Smooth muscle cell (in vitro differentiated cells): ENCODE results near the gene B4GALT6. TPM values are rescaled to one million over a fixed set of nuclear protein-coding genes. Genes with fewer than 3 reads are reported as not detected.

Source experiments
- DNase-seq: peaks from one replicate; lab custom pipeline; 2025; ENCODE audit not compliant: unreplicated experiment; lab: John Stamatoyannopoulos, UW
- H2AFZ ChIP-seq: fragments of 200-600 bp; sonication (generic); 2 replicates; pipeline ENCODE4 v1.6.0; 2016; ENCODE audit warnings: antibody characterized with exemption, low read depth, mild to moderate bottlenecking
- H3F3A ChIP-seq: fragments of 200-600 bp; sonication (generic); 2 replicates; pipeline ENCODE4 v1.6.0; 2017; ENCODE audit warnings: antibody characterized with exemption, low read depth
- H3K27ac ChIP-seq: fragments of 200-600 bp; sonication (generic); 2 replicates; pipeline ENCODE4 v1.5.1; 2016; ENCODE audit warnings: low read depth, mild to moderate bottlenecking
- H3K27me3 ChIP-seq: fragments of 200-600 bp; sonication (generic); 2 replicates; pipeline ENCODE4 v1.6.1; 2016; ENCODE audit warnings: low read depth, mild to moderate bottlenecking
- H3K36me3 ChIP-seq: fragments of 200-600 bp; sonication (generic); 2 replicates; pipeline ENCODE4 v1.5.1; 2016; ENCODE audit warnings: low read depth
- H3K4me1 ChIP-seq: fragments of 200-600 bp; sonication (generic); 2 replicates; pipeline ENCODE4 v1.5.1; 2016; ENCODE audit warnings: low read depth
- H3K4me2 ChIP-seq: fragments of 200-600 bp; sonication (generic); 2 replicates; pipeline ENCODE4 v1.6.0; 2016; ENCODE audit warnings: mild to moderate bottlenecking
- H3K4me3 ChIP-seq: fragments of 200-600 bp; sonication (generic); 2 replicates; pipeline ENCODE4 v1.5.1; 2016; ENCODE audit warnings: mild to moderate bottlenecking
- H3K79me2 ChIP-seq: fragments of 200-600 bp; sonication (generic); 2 replicates; pipeline ENCODE4 v1.6.0; 2016; ENCODE audit warnings: low read depth, mild to moderate bottlenecking
- H3K9ac ChIP-seq: fragments of 200-600 bp; sonication (generic); 2 replicates; pipeline ENCODE4 v1.6.0; 2016; ENCODE audit warnings: low read depth
- H3K9me3 ChIP-seq: fragments of 200-600 bp; sonication (generic); replicated peaks from 2 replicates; pipeline ENCODE4 v1.5.1; 2016; ENCODE audit warnings: low read depth
- H4K20me1 ChIP-seq: fragments of 200-600 bp; sonication (generic); 2 replicates; pipeline ENCODE4 v1.6.0; 2016; ENCODE audit warnings: low read depth
- WGBS: methylation state at CpG from one replicate; pipeline ENCODE4 v1.1.7; 2016; ENCODE audit warnings: low lambda C conversion rate; 5-methylcytosine and 5-hydroxymethylcytosine counted together
- polyA plus RNA-seq: library from polyadenylated mRNA; unstranded; fragments of >200 nt; fragmentation: Nextera tagmentation; extraction: Ambion mirVana; gene quantifications from 2 replicates; pipeline ENCODE4 v1.2.1, GENCODE V29; 2016
- total RNA-seq: library from RNA; depleted of rRNA; stranded (reverse); fragments of >200 nt; gene quantifications from 2 replicates; pipeline ENCODE4 v1.2.3, GENCODE V29; 2014
- TF ChIP-seq, protein P1 (sequence below): fragments of 200-600 bp; sonication (generic); IDR thresholded peaks from 2 replicates; pipeline ENCODE4 v1.5.1; 2017; ENCODE audit warnings: borderline replicate concordance, mild to moderate bottlenecking, antibody characterized with exemption; ENCODE audit not compliant: insufficient read depth, poor library complexity, severe bottlenecking

B4GALT6 gene
- total and polyA plus RNA-seq, 2 experiments from 2014 or later = 4.0 to 15.1 TPM

DNA sequence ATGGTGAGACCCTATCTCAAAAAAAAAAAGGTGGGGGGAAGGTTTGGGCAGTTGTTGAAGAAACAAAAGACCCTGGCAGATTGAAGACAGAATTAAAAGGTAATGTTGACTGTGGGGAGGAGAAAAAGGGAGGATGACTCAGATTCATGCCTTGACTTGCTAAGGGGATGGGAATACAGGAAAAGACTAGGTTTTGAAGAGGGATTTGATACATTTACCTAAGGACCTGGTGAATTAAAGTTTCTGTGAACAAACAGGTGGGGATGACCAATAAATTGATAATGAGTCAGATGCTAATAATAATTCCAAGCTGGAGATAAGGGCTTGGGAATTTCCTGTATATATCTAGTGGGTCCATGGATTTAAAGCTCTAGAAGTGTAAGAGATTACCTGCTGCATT, 65.1 kb downstream of the B4GALT6 start:
- Histone ChIP-seq H3K4me2 (no peak overlapping the region), H2AFZ (no peak overlapping the region), H3K27ac (no peak overlapping the region), H3K4me3 (no peak overlapping the region), H3K4me1 (no peaks in the 10 kb centered on the region), H3K9me3 (no peaks in the 10 kb centered on the region), H3K27me3 (no peaks in the 10 kb centered on the region), H3F3A (no peaks in the 10 kb centered on the region), H3K79me2 (no peaks in the 10 kb centered on the region), H4K20me1 (no peaks in the 10 kb centered on the region), H3K9ac (no peak overlapping the region), H3K36me3 (no peaks in the 10 kb centered on the region)
- TF ChIP-seq, protein P1, sequence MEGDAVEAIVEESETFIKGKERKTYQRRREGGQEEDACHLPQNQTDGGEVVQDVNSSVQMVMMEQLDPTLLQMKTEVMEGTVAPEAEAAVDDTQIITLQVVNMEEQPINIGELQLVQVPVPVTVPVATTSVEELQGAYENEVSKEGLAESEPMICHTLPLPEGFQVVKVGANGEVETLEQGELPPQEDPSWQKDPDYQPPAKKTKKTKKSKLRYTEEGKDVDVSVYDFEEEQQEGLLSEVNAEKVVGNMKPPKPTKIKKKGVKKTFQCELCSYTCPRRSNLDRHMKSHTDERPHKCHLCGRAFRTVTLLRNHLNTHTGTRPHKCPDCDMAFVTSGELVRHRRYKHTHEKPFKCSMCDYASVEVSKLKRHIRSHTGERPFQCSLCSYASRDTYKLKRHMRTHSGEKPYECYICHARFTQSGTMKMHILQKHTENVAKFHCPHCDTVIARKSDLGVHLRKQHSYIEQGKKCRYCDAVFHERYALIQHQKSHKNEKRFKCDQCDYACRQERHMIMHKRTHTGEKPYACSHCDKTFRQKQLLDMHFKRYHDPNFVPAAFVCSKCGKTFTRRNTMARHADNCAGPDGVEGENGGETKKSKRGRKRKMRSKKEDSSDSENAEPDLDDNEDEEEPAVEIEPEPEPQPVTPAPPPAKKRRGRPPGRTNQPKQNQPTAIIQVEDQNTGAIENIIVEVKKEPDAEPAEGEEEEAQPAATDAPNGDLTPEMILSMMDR = no peak
- no peak for DNase-seq

DNA sequence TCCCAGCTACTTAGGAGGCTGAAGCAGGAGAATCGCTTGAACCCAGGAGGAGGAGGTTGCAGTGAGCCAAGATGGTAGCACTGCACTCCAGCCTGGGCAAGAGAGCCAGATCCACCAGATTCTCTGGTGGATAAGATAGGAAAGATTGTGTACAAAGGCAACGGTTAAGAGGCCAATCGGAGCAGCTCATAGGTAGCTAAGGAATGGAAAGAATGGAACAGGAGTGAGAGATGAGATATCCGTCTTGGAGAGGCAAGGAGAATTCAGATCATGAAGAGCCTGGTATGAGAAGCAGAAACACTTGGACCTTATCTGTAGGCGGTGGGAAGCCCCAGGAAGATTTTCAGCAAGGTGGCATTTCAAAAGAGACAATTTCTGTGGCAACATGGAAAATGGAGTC, 65.6 kb downstream of the B4GALT6 start:
- H2AFZ ChIP-seq = no peak overlapping the region
- no peak overlapping the region for H3K27ac ChIP-seq
- H3K27me3 ChIP-seq = no peaks in the 10 kb centered on the region
- TF ChIP-seq, protein P1 = no peak
- H3K4me2 ChIP-seq = no peak overlapping the region
- H3K4me3 ChIP-seq = no peak overlapping the region
- no peak overlapping the region for H3K9ac ChIP-seq
- DNase-seq = no peak
- no peaks in the 10 kb centered on the region for H3K4me1 ChIP-seq
- H3F3A ChIP-seq = no peaks in the 10 kb centered on the region
- H4K20me1 ChIP-seq = no peaks in the 10 kb centered on the region
- H3K36me3 ChIP-seq = no peaks in the 10 kb centered on the region
- WGBS = 95% methylated on average over 5 of the region's 5 CpGs
- no peaks in the 10 kb centered on the region for H3K9me3 ChIP-seq
- no peaks in the 10 kb centered on the region for H3K79me2 ChIP-seq

DNA sequence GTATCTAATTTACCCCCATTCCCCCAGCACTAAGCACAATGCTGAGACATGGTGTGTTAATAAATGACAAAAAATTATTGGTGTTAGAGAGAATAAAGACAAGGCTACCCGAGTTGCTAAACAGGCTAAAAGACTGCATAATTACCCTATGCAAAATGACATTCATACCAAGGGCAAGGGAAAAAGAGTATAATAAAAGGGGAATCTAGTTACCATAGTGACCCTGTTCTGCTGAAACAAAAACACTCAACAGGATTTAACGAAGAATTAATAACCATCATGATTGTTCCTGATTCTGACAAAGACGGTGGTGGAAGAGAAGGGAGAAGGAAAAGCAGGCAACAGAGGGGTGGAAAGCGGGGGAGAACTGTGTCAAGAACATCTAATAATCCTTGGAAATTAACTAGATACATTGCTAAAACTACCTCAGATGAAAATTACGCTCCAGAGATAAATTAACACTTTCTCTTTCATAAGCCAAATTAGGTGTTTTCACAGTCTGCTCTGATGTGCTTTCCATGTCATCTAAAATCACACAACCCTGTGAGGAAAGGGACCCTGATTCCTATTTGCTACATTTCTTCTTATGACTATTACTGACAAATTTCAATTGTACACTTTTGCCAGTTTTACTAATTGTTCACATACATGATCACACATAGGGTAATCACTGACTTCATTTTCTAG, 67.2 kb downstream of the B4GALT6 start:
- no peak overlapping the region for H3K27ac ChIP-seq
- TF ChIP-seq, protein P1 = no peak
- no peaks in the 10 kb centered on the region for H3K27me3 ChIP-seq

DNA sequence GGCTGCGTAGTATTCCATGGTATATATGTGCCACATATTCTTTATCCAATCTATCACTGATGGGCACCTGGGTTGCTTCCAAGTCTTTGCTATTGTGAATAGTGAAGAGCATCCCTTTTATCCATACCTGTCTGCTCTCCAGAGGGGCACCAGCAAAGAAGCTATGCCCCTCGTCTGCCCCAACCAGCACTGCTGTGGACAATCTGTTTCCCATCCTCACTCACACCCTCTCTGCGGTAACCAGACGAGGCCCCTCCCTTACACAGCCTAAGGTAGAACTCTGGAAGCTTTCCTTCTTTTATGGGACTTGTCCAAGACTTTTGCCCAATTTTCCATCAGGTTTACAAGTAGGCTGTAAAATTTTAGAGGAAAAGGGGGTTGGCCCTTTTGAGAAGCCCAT, 67.8 kb downstream of the B4GALT6 start:
- TF ChIP-seq, protein P1 = no peak
- Histone ChIP-seq H2AFZ (no peak overlapping the region), H3K9ac (no peak overlapping the region), H3K27ac (no peak overlapping the region), H3K79me2 (no peaks in the 10 kb centered on the region), H4K20me1 (no peaks in the 10 kb centered on the region), H3K4me2 (no peak overlapping the region), H3K4me3 (no peak overlapping the region), H3F3A (no peaks in the 10 kb centered on the region), H3K4me1 (no peaks in the 10 kb centered on the region), H3K9me3 (no peaks in the 10 kb centered on the region), H3K27me3 (no peaks in the 10 kb centered on the region), H3K36me3 (no peaks in the 10 kb centered on the region)
- WGBS = 90% methylated on average over 4 of the region's 4 CpGs
- no peak for DNase-seq

More for the DNA sequence above, 67.2 kb downstream of the B4GALT6 start:
- H3K4me1 ChIP-seq = no peaks in the 10 kb centered on the region
- H3F3A ChIP-seq = no peaks in the 10 kb centered on the region
- no peak overlapping the region for H3K9ac ChIP-seq
- no peak overlapping the region for H2AFZ ChIP-seq
- no peak overlapping the region for H3K4me3 ChIP-seq
- no peaks in the 10 kb centered on the region for H3K36me3 ChIP-seq
- DNase-seq = no peak
- no peaks in the 10 kb centered on the region for H3K79me2 ChIP-seq
- H3K9me3 ChIP-seq = no peaks in the 10 kb centered on the region
- WGBS = 87% methylated on average over 5 of the region's 5 CpGs
- H3K4me2 ChIP-seq = no peak overlapping the region
- no peaks in the 10 kb centered on the region for H4K20me1 ChIP-seq
